PFSK-1 (cell line): Measurements from ENCODE around the gene TBXA2R.

ENCODE experiments used
- FOXP2 ChIP-seq: optimal IDR thresholded peaks from 2 replicates; pipeline ENCODE3; 2011; ENCODE audit warnings: borderline replicate concordance, control low read depth, inconsistent platforms; ENCODE audit not compliant: insufficient read depth; ENCODE audit errors: extremely low read length, extremely low read depth
- POLR2AphosphoS5 ChIP-seq: IDR thresholded peaks from 2 replicates; pipeline ENCODE4 v1.6.1; 2012; ENCODE audit warnings: low read depth, mild to moderate bottlenecking, control low read depth, low read length, moderate library complexity
- SIN3A ChIP-seq: IDR thresholded peaks from 2 replicates; pipeline ENCODE4 v1.6.1; 2012; ENCODE audit warnings: mild to moderate bottlenecking, low read length, moderate library complexity, borderline replicate concordance; ENCODE audit not compliant: insufficient read depth
- TAF1 ChIP-seq: IDR thresholded peaks from 2 replicates; pipeline ENCODE4 v1.6.1; 2012; ENCODE audit warnings: low read length, control low read depth, borderline replicate concordance; ENCODE audit not compliant: insufficient read depth
- TF ChIP-seq, protein P1 (sequence below), 2 experiments: IDR thresholded peaks; 2 replicates each; pipeline versions ENCODE4 v1.6.1 to v1.8.0; 2011 to 2012; ENCODE audit warnings: low read depth in 2 of 2, low read length in 2 of 2, control low read depth in 1 of 2, inconsistent platforms in 1 of 2, mild to moderate bottlenecking in 1 of 2, moderate library complexity in 1 of 2; ENCODE audit not compliant: insufficient read depth in 1 of 2

TBXA2R gene

DNA sequence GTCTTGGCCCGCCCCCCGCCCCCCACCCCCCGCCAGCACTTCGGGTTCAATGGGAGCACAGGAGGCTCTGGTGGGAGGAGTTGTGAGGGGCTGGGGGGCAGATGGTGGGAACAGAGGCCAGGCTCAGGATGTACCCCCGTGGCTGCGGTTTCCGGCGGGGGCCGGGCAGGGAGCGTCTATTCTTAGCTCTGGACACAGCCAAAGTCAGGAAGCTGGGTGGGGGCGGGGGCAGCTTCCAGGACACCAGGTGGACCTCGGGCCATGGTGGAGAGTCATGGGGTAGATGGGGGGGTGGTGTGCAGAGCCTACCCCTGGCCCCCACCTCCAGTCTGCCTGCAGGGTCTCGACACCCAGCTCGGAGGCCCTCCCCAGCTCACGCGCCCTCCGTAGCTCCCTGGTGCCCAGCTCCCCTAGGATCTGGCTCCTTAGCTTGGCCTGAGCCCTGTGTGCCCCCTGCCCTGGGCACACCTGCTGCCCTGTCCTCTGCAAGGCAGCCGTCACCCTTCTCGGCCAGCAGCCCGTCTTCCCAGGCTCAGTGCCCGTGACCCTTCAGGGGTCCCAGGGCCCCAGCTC lies 2.2 kb upstream of the TBXA2R start:
- TF ChIP-seq TAF1 (no peak), FOXP2 (peak; percentile 27), POLR2AphosphoS5 (no peak)

DNA sequence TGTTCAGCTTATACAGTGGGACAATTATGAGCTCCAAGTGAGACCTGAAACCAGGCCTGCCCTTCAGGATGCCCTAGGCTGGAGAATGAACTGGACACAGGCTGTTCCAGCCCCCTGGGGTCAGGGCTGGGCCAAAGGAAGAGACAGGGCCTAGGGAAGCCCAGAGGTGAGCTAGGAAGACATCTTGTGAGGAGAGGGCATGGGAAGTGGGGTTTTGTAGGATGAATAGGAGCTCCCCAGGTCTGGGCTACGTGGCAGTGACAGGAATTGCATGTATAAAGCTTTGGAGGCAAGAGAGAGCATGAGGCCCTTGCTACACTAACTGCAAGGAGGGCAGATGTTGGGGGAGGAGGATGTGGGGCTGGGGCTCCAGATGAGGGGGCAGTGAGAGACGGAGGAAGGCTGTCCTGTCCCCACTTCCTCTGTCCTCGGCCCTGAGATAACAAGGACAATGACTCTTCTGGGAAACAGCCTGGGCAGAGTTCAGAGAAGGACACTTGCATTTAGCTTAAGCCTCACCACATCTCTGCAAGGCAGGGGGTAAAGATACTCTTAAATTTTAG lies 1.5 kb upstream of the TBXA2R start:
- TF ChIP-seq FOXP2 (no peak), POLR2AphosphoS5 (no peak), SIN3A (no peak), TAF1 (no peak)
- TF ChIP-seq, protein P1, sequence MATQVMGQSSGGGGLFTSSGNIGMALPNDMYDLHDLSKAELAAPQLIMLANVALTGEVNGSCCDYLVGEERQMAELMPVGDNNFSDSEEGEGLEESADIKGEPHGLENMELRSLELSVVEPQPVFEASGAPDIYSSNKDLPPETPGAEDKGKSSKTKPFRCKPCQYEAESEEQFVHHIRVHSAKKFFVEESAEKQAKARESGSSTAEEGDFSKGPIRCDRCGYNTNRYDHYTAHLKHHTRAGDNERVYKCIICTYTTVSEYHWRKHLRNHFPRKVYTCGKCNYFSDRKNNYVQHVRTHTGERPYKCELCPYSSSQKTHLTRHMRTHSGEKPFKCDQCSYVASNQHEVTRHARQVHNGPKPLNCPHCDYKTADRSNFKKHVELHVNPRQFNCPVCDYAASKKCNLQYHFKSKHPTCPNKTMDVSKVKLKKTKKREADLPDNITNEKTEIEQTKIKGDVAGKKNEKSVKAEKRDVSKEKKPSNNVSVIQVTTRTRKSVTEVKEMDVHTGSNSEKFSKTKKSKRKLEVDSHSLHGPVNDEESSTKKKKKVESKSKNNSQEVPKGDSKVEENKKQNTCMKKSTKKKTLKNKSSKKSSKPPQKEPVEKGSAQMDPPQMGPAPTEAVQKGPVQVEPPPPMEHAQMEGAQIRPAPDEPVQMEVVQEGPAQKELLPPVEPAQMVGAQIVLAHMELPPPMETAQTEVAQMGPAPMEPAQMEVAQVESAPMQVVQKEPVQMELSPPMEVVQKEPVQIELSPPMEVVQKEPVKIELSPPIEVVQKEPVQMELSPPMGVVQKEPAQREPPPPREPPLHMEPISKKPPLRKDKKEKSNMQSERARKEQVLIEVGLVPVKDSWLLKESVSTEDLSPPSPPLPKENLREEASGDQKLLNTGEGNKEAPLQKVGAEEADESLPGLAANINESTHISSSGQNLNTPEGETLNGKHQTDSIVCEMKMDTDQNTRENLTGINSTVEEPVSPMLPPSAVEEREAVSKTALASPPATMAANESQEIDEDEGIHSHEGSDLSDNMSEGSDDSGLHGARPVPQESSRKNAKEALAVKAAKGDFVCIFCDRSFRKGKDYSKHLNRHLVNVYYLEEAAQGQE (IDR thresholded peaks at IDR 0.05; ENCODE audit: insufficient read depth in 1 of 2, low read depth in 2 of 2, low read length in 2 of 2): no peak

GRCh38 chr19:3607303-3608078 lies 816 bp upstream of the TBXA2R start:
- TF ChIP-seq SIN3A (no peak), POLR2AphosphoS5 (no peak), TAF1 (no peak), FOXP2 (no peak)
- TF ChIP-seq, protein P1 (IDR thresholded peaks at IDR 0.05; ENCODE audit: insufficient read depth in 1 of 2, low read depth in 2 of 2, low read length in 2 of 2): no peak

DNA sequence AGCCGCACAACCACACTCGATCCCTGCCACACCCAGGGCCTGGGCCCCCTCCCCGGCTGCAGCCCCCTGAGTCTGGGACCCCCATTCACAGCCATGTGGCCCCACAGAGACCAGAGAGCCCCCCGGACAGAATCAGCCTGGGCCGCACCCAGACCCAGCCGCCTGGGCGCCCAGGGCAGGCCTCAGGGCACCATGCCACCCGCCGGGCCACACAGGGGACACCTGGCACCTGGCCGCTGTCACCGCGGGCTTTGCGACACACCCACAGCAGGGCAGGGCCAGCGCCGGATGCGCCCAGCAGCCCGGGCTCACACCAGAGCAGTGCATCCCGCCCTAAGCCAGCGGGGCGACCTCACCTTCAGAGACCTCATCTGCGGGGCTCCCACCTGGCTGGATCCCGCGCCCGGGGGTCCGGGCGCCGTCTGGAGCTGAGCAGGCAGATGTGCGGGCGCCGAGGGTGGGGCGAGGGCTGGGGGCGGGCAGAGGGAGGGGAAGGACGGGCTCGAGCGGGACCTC lies 443 bp downstream of the TBXA2R start:
- TF ChIP-seq, protein P1 (IDR thresholded peaks at IDR 0.05; ENCODE audit: insufficient read depth in 1 of 2, low read depth in 2 of 2, low read length in 2 of 2): no peak
- TF ChIP-seq FOXP2: peak; percentile 23

- TF ChIP-seq, protein P1 (IDR thresholded peaks at IDR 0.05; ENCODE audit: insufficient read depth in 1 of 2, low read depth in 2 of 2, low read length in 2 of 2): no peak
- TF ChIP-seq FOXP2 (no peak), SIN3A (no peak), TAF1 (no peak), POLR2AphosphoS5 (no peak)
These were observed 905 bp downstream of the TBXA2R start for GRCh38 chr19:3605770-3606169.
